Activated effector memory CD4-positive, alpha-beta T cell treated with Interleukin-2 at 50 U/mL for 16 hours (primary cell): ENCODE data around the gene DOCK10.

Experiments
- DNase-seq: peaks from one replicate; pipeline ENCODE4 v3.0.0-alpha.2; 2020

The DOCK10 gene

GRCh38 chr2:224753743-224754540 is 288.3 kb downstream of the DOCK10 start:
- no peak for DNase-seq

GRCh38 chr2:224751996-224752698 is 290.1 kb downstream of the DOCK10 start:
- no peak for DNase-seq

GRCh38 chr2:224749136-224749535 is 293.1 kb downstream of the DOCK10 start:
- DNase-seq = no peak

GRCh38 chr2:224747765-224748164 is 294.5 kb downstream of the DOCK10 start:
- no peak for DNase-seq

- no peak for DNase-seq
Measured at GRCh38 chr2:224736227-224736626, 306.0 kb downstream of the DOCK10 start.

GRCh38 chr2:224734949-224735348 is 307.3 kb downstream of the DOCK10 start:
- DNase-seq = no peak

- DNase-seq = no peak
Measured at GRCh38 chr2:224731665-224732064, 310.6 kb downstream of the DOCK10 start.

- DNase-seq = no peak
Measured at GRCh38 chr2:224729435-224729834, 312.8 kb downstream of the DOCK10 start.

GRCh38 chr2:224724331-224724730 is 317.9 kb downstream of the DOCK10 start:
- DNase-seq = no peak

- no peak for DNase-seq
Measured at GRCh38 chr2:224723586-224724217, 318.6 kb downstream of the DOCK10 start.

- DNase-seq = no peak
Measured at GRCh38 chr2:224722770-224723169, 319.5 kb downstream of the DOCK10 start.

GRCh38 chr2:224722250-224722649 is 320.0 kb downstream of the DOCK10 start:
- DNase-seq = no peak

GRCh38 chr2:224716921-224717320 is 325.3 kb downstream of the DOCK10 start:
- DNase-seq = no peak

GRCh38 chr2:224716201-224716600 is 326.1 kb downstream of the DOCK10 start, which contains the start of gene CCDC195:
TSS of gene CCDC195 (minus strand) at chr2:224716365. CDS start at chr2:224716365, 0 bp downstream.
- no peak for DNase-seq
